Ishikawa (cell line): ENCODE measurements around the gene KRT33B.

Experiments used
- EP300 ChIP-seq: IDR thresholded peaks from 2 replicates; pipeline ENCODE4 v1.6.1; 2012; ENCODE audit warnings: borderline replicate concordance
- REST ChIP-seq: IDR thresholded peaks from 2 replicates; pipeline ENCODE4 v1.6.1; 2012; ENCODE audit warnings: low read depth, mild to moderate bottlenecking
- YY1 ChIP-seq: IDR thresholded peaks from 2 replicates; pipeline ENCODE4 v1.6.1; 2012; ENCODE audit warnings: low read depth

GRCh38 chr17:41382394-41382793 is 12.8 kb upstream of the KRT33B start:
- TF ChIP-seq YY1 (no peak), EP300 (no peak), REST (no peak)
